OCI-LY1 (cell line): ENCODE measurements around the gene MAP3K20.

Experiments
- EZH2 ChIP-seq: fragments of 200-600 bp; sonication (generic), shearing (Covaris generic); IDR thresholded peaks from 2 replicates; pipeline ENCODE4 v1.8.0; 2017; ENCODE audit warnings: borderline replicate concordance, mixed run types, mild to moderate bottlenecking, antibody characterized with exemption, low read length, moderate library complexity, mixed read lengths
- TF ChIP-seq, protein P1 (sequence below): fragments of 200-600 bp; sonication (generic), shearing (Covaris generic); IDR thresholded peaks from 2 replicates; pipeline ENCODE4 v1.5.1; 2017; ENCODE audit warnings: mild to moderate bottlenecking, antibody characterized with exemption, low read length, moderate library complexity, mixed read lengths

- TF ChIP-seq, protein P1, sequence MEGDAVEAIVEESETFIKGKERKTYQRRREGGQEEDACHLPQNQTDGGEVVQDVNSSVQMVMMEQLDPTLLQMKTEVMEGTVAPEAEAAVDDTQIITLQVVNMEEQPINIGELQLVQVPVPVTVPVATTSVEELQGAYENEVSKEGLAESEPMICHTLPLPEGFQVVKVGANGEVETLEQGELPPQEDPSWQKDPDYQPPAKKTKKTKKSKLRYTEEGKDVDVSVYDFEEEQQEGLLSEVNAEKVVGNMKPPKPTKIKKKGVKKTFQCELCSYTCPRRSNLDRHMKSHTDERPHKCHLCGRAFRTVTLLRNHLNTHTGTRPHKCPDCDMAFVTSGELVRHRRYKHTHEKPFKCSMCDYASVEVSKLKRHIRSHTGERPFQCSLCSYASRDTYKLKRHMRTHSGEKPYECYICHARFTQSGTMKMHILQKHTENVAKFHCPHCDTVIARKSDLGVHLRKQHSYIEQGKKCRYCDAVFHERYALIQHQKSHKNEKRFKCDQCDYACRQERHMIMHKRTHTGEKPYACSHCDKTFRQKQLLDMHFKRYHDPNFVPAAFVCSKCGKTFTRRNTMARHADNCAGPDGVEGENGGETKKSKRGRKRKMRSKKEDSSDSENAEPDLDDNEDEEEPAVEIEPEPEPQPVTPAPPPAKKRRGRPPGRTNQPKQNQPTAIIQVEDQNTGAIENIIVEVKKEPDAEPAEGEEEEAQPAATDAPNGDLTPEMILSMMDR, result no peak
- no peak for TF ChIP-seq EZH2
These were observed 26.0 kb downstream of the MAP3K20 start for GRCh38 chr2:173101687-173102086.
